PFSK-1 (cell line): ENCODE data around the gene PHLDB3.

Experiments used
- FOXP2 ChIP-seq: optimal IDR thresholded peaks from 2 replicates; pipeline ENCODE3; 2011; ENCODE audit warnings: borderline replicate concordance, control low read depth, inconsistent platforms; ENCODE audit not compliant: insufficient read depth; ENCODE audit errors: extremely low read length, extremely low read depth
- TAF1 ChIP-seq: IDR thresholded peaks from 2 replicates; pipeline ENCODE4 v1.6.1; 2012; ENCODE audit warnings: low read length, control low read depth, borderline replicate concordance; ENCODE audit not compliant: insufficient read depth

GRCh38 chr19:43489979-43490599 lies 14.5 kb downstream of the PHLDB3 start:
- TF ChIP-seq TAF1 (no peak), FOXP2 (no peak)
